ENCODE results near the gene GMDS. TPM values are rescaled to one million over a fixed set of nuclear protein-coding genes. Genes with fewer than 3 reads are reported as not detected.

Gene GMDS
- total RNA-seq, 1 experiment from 2014 or later: 27.6 TPM

GRCh38 chr6:1641343-1641885 lies 604.0 kb downstream of the GMDS start:
- peaks cover 8% of the 10 kb centered on the region for H3K27me3 Mint-ChIP-seq (ENCODE audit: low read depth)
- H3K27ac ChIP-seq (ENCODE audit: insufficient read length, low read depth, low read length): no peak overlapping the region
- H3K23me2 ChIP-seq (ENCODE audit: insufficient read length, low read depth, low read length, poor library complexity, severe bottlenecking): no peaks in the 10 kb centered on the region

More at GRCh38 chr6:1641343-1641885, 604.0 kb downstream of the GMDS start:
- Histone ChIP-seq H3T11ph (ENCODE audit: low read length) (no peak overlapping the region), H4K8ac (replicated peaks; ENCODE audit: insufficient read length, low read depth, low read length) (no peak overlapping the region), H3K79me1 (ENCODE audit: insufficient read depth, low read depth, low read length, poor library complexity, severe bottlenecking) (no peaks in the 10 kb centered on the region), H2BK20ac (ENCODE audit: low read depth, low read length, poor library complexity, severe bottlenecking) (no peak overlapping the region), H3K56ac (ENCODE audit: insufficient read length, low read depth, low read length) (no peak overlapping the region), H3K27me3 (ENCODE audit: insufficient read depth, low read length) (no peaks in the 10 kb centered on the region), H3K14ac (ENCODE audit: insufficient read depth, low read length) (no peak overlapping the region), H2BK5ac (ENCODE audit: insufficient read length, low read length) (no peak overlapping the region), H2BK15ac (ENCODE audit: low read depth, low read length) (no peak overlapping the region), H3K4me1 (ENCODE audit: insufficient read depth, low read length) (no peaks in the 10 kb centered on the region), H2BK12ac (ENCODE audit: insufficient read length, low read depth, low read length) (no peak overlapping the region), H3K9me3 (ENCODE audit: control insufficient read depth, low read depth, low read length) (no peaks in the 10 kb centered on the region), H2BK120ac (ENCODE audit: low read depth, low read length, poor library complexity, severe bottlenecking) (no peak overlapping the region), H3K4me2 (ENCODE audit: insufficient read depth, insufficient read length, low read length) (no peak overlapping the region), H2AK5ac (ENCODE audit: insufficient read length, low read length) (no peak overlapping the region), H4K5ac (ENCODE audit: insufficient read length, low read depth, low read length) (no peak overlapping the region), H3K79me2 (ENCODE audit: insufficient read depth, low read length) (no peaks in the 10 kb centered on the region), H3K23ac (ENCODE audit: insufficient read length, low read depth, low read length) (no peak overlapping the region), H4K20me1 (ENCODE audit: control insufficient read depth, insufficient read depth, insufficient read length) (no peaks in the 10 kb centered on the region), H3K4ac (ENCODE audit: low read depth, low read length) (no peak overlapping the region), H4K91ac (ENCODE audit: insufficient read length, low read depth, low read length) (no peak overlapping the region), H2AFZ (ENCODE audit: low read length) (no peak overlapping the region), H3K9ac (ENCODE audit: extremely low read depth, insufficient read length, low read length) (no peak overlapping the region), H3K18ac (ENCODE audit: insufficient read length, low read depth, low read length) (no peak overlapping the region)
- Mint-ChIP-seq H3K9me3 (no peaks in the 10 kb centered on the region), H3K36me3 (ENCODE audit: insufficient read depth in 1 of 3, low read depth in 3 of 3) (no peaks in the 10 kb centered on the region; a peak in 1 of 7 replicates), H3K4me1 (peaks cover 16 to 18% of the 10 kb centered on the region in 2 experiments), H3K27ac (no peak overlapping the region; a peak in 1 of 7 replicates), H3K4me3 (no peak overlapping the region)
- DNase-seq: no peak
- WGBS (ENCODE audit: extremely low coverage, insufficient read length, low lambda C conversion rate): no CpG with 5 or more reads among the region's 12 CpGs
- TF ChIP-seq CTCF (conservative IDR thresholded peaks at IDR 0.05): no peak
